CD14-positive monocyte (primary cell): ENCODE measurements around the gene SLC2A6. TPM values are rescaled to one million over a fixed set of nuclear protein-coding genes. Genes with fewer than 3 reads are reported as not detected.

Experiments used
- DNase-seq, 3 donors: peaks; one replicate each; pipeline ENCODE4 v3.0.0-alpha.2; 2011 to 2022
- H2AFZ ChIP-seq: 2 replicates; pipeline ENCODE4 v1.6.0; 2012; ENCODE audit warnings: mild to moderate bottlenecking, low read depth, low read length, inconsistent platforms; ENCODE audit not compliant: insufficient read depth, poor library complexity, severe bottlenecking
- H3K27ac ChIP-seq, 2 donors: 1 replicate in 1 of 2; 2 replicates in 1 of 2; pipeline ENCODE4 v1.5.1; 2012 to 2013; ENCODE audit warnings: low read length in 2 of 2, control low read depth in 1 of 2, inconsistent platforms in 1 of 2, low read depth in 1 of 2, mild to moderate bottlenecking in 1 of 2
- H3K27me3 ChIP-seq, 2 donors: one replicate each; pipeline versions ENCODE4 v1.6.0 to v1.6.1; 2011 to 2013; ENCODE audit warnings: low read length in 2 of 2; ENCODE audit not compliant: control insufficient read depth in 2 of 2, insufficient read depth in 2 of 2
- H3K36me3 ChIP-seq, 2 donors: replicated peaks in 1 of 2; 1 replicate in 1 of 2; 2 replicates in 1 of 2; pipeline versions ENCODE4 v1.5.1 to v1.6.1; 2012 to 2013; ENCODE audit warnings: low read length in 2 of 2, control low read depth in 1 of 2, inconsistent platforms in 1 of 2, mild to moderate bottlenecking in 1 of 2; ENCODE audit not compliant: insufficient read depth in 2 of 2, control insufficient read depth in 1 of 2
- H3K4me1 ChIP-seq, 2 donors: 1 replicate in 1 of 2; 2 replicates in 1 of 2; pipeline versions ENCODE4 v1.5.1 to v1.6.1; 2012 to 2013; ENCODE audit warnings: low read length in 2 of 2, control low read depth in 1 of 2, inconsistent platforms in 1 of 2, mild to moderate bottlenecking in 1 of 2, moderate library complexity in 1 of 2; ENCODE audit not compliant: insufficient read depth in 2 of 2, control insufficient read depth in 1 of 2
- H3K4me2 ChIP-seq: replicated peaks from 2 replicates; pipeline ENCODE3; 2012; ENCODE audit warnings: low read length, moderate library complexity, mild to moderate bottlenecking; ENCODE audit not compliant: poor library complexity, severe bottlenecking; ENCODE audit errors: extremely low read depth
- H3K4me3 ChIP-seq, 3 experiments: fragments of 200-600 bp in 1 of 3; sonication (generic) in 1 of 3; replicated peaks in 1 of 3; 1 replicate in 2 of 3; 2 replicates in 1 of 3; pipeline ENCODE4 v1.5.1; 2011 to 2013; ENCODE audit warnings: low read length in 3 of 3, mild to moderate bottlenecking in 3 of 3, control low read depth in 2 of 3, low read depth in 2 of 3, inconsistent platforms in 1 of 3, moderate library complexity in 1 of 3
- H3K79me2 ChIP-seq: 2 replicates; pipeline ENCODE4 v1.6.0; 2012; ENCODE audit warnings: mild to moderate bottlenecking, control low read depth, inconsistent platforms, low read length, moderate library complexity; ENCODE audit not compliant: insufficient read depth
- H3K9ac ChIP-seq: 2 replicates; pipeline ENCODE4 v1.6.0; 2017; ENCODE audit warnings: low read length, mild to moderate bottlenecking; ENCODE audit not compliant: insufficient read depth, poor library complexity, severe bottlenecking
- H3K9me3 ChIP-seq, 2 donors: replicated peaks in 1 of 2; 1 replicate in 1 of 2; 2 replicates in 1 of 2; pipeline versions ENCODE4 v1.5.1 to v1.6.1; 2012 to 2013; ENCODE audit warnings: low read length in 2 of 2, control low read depth in 1 of 2; ENCODE audit not compliant: control insufficient read depth in 1 of 2, insufficient read depth in 1 of 2
- H4K20me1 ChIP-seq: 2 replicates; pipeline ENCODE4 v1.6.0; 2012; ENCODE audit warnings: mild to moderate bottlenecking, low read length, control low read depth, moderate library complexity; ENCODE audit not compliant: insufficient read depth
- H3K27ac Mint-ChIP-seq, 7 donors: one replicate each; pipeline ENCODE4 v1.8.0; 2020; ENCODE audit warnings: mild to moderate bottlenecking in 7 of 7, mixed read lengths in 7 of 7, moderate library complexity in 6 of 7, inconsistent platforms in 2 of 7
- H3K27me3 Mint-ChIP-seq, 3 donors: one replicate each; pipeline ENCODE4 v1.8.0; 2021 to 2022; ENCODE audit warnings: low read depth in 3 of 3, mild to moderate bottlenecking in 3 of 3, mixed read lengths in 3 of 3, moderate library complexity in 3 of 3, inconsistent platforms in 1 of 3
- H3K36me3 Mint-ChIP-seq, 2 donors: one replicate each; pipeline ENCODE4 v1.8.0; 2020; ENCODE audit warnings: mixed read lengths in 2 of 2, inconsistent platforms in 1 of 2, mild to moderate bottlenecking in 1 of 2
- H3K4me1 Mint-ChIP-seq: one replicate; pipeline ENCODE4 v1.8.0; 2020; ENCODE audit warnings: mild to moderate bottlenecking, mixed read lengths
- H3K4me3 Mint-ChIP-seq, 2 donors: one replicate each; pipeline ENCODE4 v1.8.0; 2020; ENCODE audit warnings: mild to moderate bottlenecking in 2 of 2, mixed read lengths in 2 of 2, moderate library complexity in 1 of 2
- H3K9me3 Mint-ChIP-seq, 7 donors: one replicate each; pipeline ENCODE4 v1.8.0; 2020 to 2022; ENCODE audit warnings: mixed read lengths in 7 of 7, mild to moderate bottlenecking in 6 of 7, moderate library complexity in 6 of 7, inconsistent platforms in 2 of 7
- WGBS: methylation state at CpG from one replicate; pipeline ENCODE4 v1.1.5; 2013; ENCODE audit warnings: missing lambda C conversion rate; ENCODE audit not compliant: insufficient coverage; 5-methylcytosine and 5-hydroxymethylcytosine counted together
- intact Hi-C, 2 donors: fragments of 100-400 bp; cut with micrococcal nuclease; formaldehyde crosslinking; loops; one replicate each; pipeline versions ENCODE4 v1.15.0 to v1.15.1; 2023
- polyA plus RNA-seq, 3 donors: library from polyadenylated mRNA; depleted of rRNA in 1 of 3; unstranded in 2 of 3; stranded (reverse) in 1 of 3; fragments of 300-500 nt in 2 of 3; fragments of >200 nt in 1 of 3; fragmentation: Illumina TruSeq in 2 of 3; gene quantifications; 1 replicate in 2 of 3; 2 replicates in 1 of 3; pipeline ENCODE4 v1.2.3, GENCODE V29; 2012 to 2021
- TF ChIP-seq, protein P1 (sequence below): fragments of 200-600 bp; IDR thresholded peaks from one replicate; pipeline ENCODE4 v1.8.0; 2022; ENCODE audit warnings: antibody characterized with exemption, mild to moderate bottlenecking

The SLC2A6 gene
- polyA plus RNA-seq, 3 donors, result 43.2 to 127 (median 60.4) TPM

DNA sequence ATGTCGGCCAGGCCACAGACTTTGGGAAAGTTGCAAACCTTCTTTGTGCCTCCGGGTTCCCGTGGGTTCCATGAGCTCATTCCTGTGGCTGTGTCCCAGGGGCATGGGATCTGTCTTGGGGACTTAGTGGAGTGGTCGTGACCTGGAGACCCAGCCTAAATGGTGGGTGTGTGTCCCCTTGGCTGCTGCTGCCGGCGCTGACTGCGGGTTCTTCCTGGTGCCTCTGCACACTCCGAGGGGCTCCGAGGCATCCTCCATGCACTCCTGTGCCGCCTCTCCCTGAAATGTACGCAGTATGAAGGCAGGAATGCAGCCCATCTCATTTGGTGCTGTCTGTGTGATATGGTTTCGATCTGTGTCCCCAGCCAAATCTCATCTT lies 21.0 kb upstream of the SLC2A6 start:
- no peak overlapping the region for H2AFZ ChIP-seq
- no peaks in the 10 kb centered on the region for H4K20me1 ChIP-seq
- Mint-ChIP-seq H3K36me3 (no peaks in the 10 kb centered on the region), H3K9me3 (peaks cover 6 to 27% (median 20%) of the 10 kb centered on the region in 7 donors), H3K27me3 (peaks cover 0 to 9% (median 4%) of the 10 kb centered on the region in 3 donors), H3K4me3 (no peak overlapping the region), H3K27ac (no peak overlapping the region), H3K4me1 (no peaks in the 10 kb centered on the region)
- 85% methylated on average over 12 of the region's 12 CpGs for WGBS
- H3K4me1 ChIP-seq, result no peaks in the 10 kb centered on the region
- DNase-seq, result no peak
- no peak overlapping the region for H3K27ac ChIP-seq
- TF ChIP-seq, protein P1, sequence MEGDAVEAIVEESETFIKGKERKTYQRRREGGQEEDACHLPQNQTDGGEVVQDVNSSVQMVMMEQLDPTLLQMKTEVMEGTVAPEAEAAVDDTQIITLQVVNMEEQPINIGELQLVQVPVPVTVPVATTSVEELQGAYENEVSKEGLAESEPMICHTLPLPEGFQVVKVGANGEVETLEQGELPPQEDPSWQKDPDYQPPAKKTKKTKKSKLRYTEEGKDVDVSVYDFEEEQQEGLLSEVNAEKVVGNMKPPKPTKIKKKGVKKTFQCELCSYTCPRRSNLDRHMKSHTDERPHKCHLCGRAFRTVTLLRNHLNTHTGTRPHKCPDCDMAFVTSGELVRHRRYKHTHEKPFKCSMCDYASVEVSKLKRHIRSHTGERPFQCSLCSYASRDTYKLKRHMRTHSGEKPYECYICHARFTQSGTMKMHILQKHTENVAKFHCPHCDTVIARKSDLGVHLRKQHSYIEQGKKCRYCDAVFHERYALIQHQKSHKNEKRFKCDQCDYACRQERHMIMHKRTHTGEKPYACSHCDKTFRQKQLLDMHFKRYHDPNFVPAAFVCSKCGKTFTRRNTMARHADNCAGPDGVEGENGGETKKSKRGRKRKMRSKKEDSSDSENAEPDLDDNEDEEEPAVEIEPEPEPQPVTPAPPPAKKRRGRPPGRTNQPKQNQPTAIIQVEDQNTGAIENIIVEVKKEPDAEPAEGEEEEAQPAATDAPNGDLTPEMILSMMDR, result no peak
- no peaks in the 10 kb centered on the region for H3K36me3 ChIP-seq
- H3K4me3 ChIP-seq, result no peak overlapping the region
- H3K4me2 ChIP-seq, result no peak overlapping the region
- H3K9ac ChIP-seq, result no peak overlapping the region
- H3K9me3 ChIP-seq, result peaks cover 7 to 16% of the 10 kb centered on the region in 2 donors
- peaks cover 0 to 2% of the 10 kb centered on the region in 2 donors for H3K27me3 ChIP-seq
- intact Hi-C loops, result no loop called here
- no peaks in the 10 kb centered on the region for H3K79me2 ChIP-seq

DNA sequence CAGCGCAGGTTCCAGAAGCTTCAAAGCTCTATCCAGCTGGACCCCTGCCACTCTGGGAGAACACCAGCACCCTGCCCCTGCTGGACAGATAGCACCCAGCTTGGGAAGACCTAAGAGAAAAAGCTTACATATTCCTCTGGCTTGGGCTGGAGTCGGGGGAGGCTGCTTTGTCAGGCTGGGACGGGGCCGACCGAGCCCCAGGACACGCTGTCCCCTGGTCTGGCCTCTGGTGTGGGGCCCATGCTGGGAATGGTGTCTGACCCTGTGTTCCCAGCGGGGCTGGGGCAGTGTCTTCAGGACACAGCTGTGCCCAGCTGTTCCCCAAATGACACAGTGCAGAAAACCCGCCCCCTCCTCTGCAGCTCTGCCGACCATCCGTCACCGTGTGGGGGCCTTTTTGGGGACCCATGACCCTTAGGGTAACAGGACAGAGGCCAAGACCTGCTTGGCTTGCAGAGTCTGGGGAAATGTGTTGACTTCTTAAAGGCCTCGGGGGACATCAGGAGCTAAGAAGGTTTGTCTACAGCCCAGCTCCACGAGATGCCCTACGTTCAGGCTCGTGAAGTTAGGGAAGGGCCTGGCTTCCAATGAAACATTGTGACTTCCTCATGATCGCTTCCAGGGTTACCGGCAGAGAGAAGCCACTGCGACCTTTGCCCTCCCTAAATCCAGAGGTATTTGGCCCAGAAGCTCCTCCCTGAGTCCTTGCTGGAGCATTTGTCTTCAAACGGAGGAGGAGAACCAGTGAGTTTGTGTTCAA lies 20.4 kb upstream of the SLC2A6 start:
- DNase-seq, result no peak
- Mint-ChIP-seq H3K9me3 (peaks cover 6 to 27% (median 20%) of the 10 kb centered on the region in 7 donors), H3K4me3 (no peak overlapping the region), H3K4me1 (no peaks in the 10 kb centered on the region), H3K27ac (no peak overlapping the region), H3K36me3 (no peaks in the 10 kb centered on the region), H3K27me3 (peaks cover 0 to 9% (median 4%) of the 10 kb centered on the region in 3 donors)
- Histone ChIP-seq H3K79me2 (no peaks in the 10 kb centered on the region), H3K27me3 (peaks cover 0 to 2% of the 10 kb centered on the region in 2 donors), H3K9ac (no peak overlapping the region), H3K4me3 (no peak overlapping the region), H3K4me2 (no peak overlapping the region), H4K20me1 (no peaks in the 10 kb centered on the region), H3K9me3 (peaks cover 7 to 16% of the 10 kb centered on the region in 2 donors), H3K36me3 (no peaks in the 10 kb centered on the region), H2AFZ (no peak overlapping the region), H3K4me1 (no peaks in the 10 kb centered on the region), H3K27ac (no peak overlapping the region)
- intact Hi-C loops, result no loop called here
- TF ChIP-seq, protein P1, result no peak
- WGBS, result 86% methylated on average over 19 of the region's 19 CpGs
